CD14-positive monocyte (primary cell): ENCODE results near the gene TNFRSF8. TPM values are rescaled to one million over a fixed set of nuclear protein-coding genes. Genes with fewer than 3 reads are reported as not detected.

Experiments
- DNase-seq, 3 donors: peaks; one replicate each; pipeline ENCODE4 v3.0.0-alpha.2; 2011 to 2022
- H2AFZ ChIP-seq: 2 replicates; pipeline ENCODE4 v1.6.0; 2012; ENCODE audit warnings: mild to moderate bottlenecking, low read depth, low read length, inconsistent platforms; ENCODE audit not compliant: insufficient read depth, poor library complexity, severe bottlenecking
- H3K27ac ChIP-seq, 2 donors: 1 replicate in 1 of 2; 2 replicates in 1 of 2; pipeline ENCODE4 v1.5.1; 2012 to 2013; ENCODE audit warnings: low read length in 2 of 2, control low read depth in 1 of 2, inconsistent platforms in 1 of 2, low read depth in 1 of 2, mild to moderate bottlenecking in 1 of 2
- H3K27me3 ChIP-seq, 2 donors: one replicate each; pipeline versions ENCODE4 v1.6.0 to v1.6.1; 2011 to 2013; ENCODE audit warnings: low read length in 2 of 2; ENCODE audit not compliant: control insufficient read depth in 2 of 2, insufficient read depth in 2 of 2
- H3K36me3 ChIP-seq, 2 donors: replicated peaks in 1 of 2; 1 replicate in 1 of 2; 2 replicates in 1 of 2; pipeline versions ENCODE4 v1.5.1 to v1.6.1; 2012 to 2013; ENCODE audit warnings: low read length in 2 of 2, control low read depth in 1 of 2, inconsistent platforms in 1 of 2, mild to moderate bottlenecking in 1 of 2; ENCODE audit not compliant: insufficient read depth in 2 of 2, control insufficient read depth in 1 of 2
- H3K4me1 ChIP-seq, 2 donors: 1 replicate in 1 of 2; 2 replicates in 1 of 2; pipeline versions ENCODE4 v1.5.1 to v1.6.1; 2012 to 2013; ENCODE audit warnings: low read length in 2 of 2, control low read depth in 1 of 2, inconsistent platforms in 1 of 2, mild to moderate bottlenecking in 1 of 2, moderate library complexity in 1 of 2; ENCODE audit not compliant: insufficient read depth in 2 of 2, control insufficient read depth in 1 of 2
- H3K4me2 ChIP-seq: replicated peaks from 2 replicates; pipeline ENCODE3; 2012; ENCODE audit warnings: low read length, moderate library complexity, mild to moderate bottlenecking; ENCODE audit not compliant: poor library complexity, severe bottlenecking; ENCODE audit errors: extremely low read depth
- H3K4me3 ChIP-seq, 3 experiments: fragments of 200-600 bp in 1 of 3; sonication (generic) in 1 of 3; replicated peaks in 1 of 3; 1 replicate in 2 of 3; 2 replicates in 1 of 3; pipeline ENCODE4 v1.5.1; 2011 to 2013; ENCODE audit warnings: low read length in 3 of 3, mild to moderate bottlenecking in 3 of 3, control low read depth in 2 of 3, low read depth in 2 of 3, inconsistent platforms in 1 of 3, moderate library complexity in 1 of 3
- H3K79me2 ChIP-seq: 2 replicates; pipeline ENCODE4 v1.6.0; 2012; ENCODE audit warnings: mild to moderate bottlenecking, control low read depth, inconsistent platforms, low read length, moderate library complexity; ENCODE audit not compliant: insufficient read depth
- H3K9ac ChIP-seq: 2 replicates; pipeline ENCODE4 v1.6.0; 2017; ENCODE audit warnings: low read length, mild to moderate bottlenecking; ENCODE audit not compliant: insufficient read depth, poor library complexity, severe bottlenecking
- H3K9me3 ChIP-seq, 2 donors: replicated peaks in 1 of 2; 1 replicate in 1 of 2; 2 replicates in 1 of 2; pipeline versions ENCODE4 v1.5.1 to v1.6.1; 2012 to 2013; ENCODE audit warnings: low read length in 2 of 2, control low read depth in 1 of 2; ENCODE audit not compliant: control insufficient read depth in 1 of 2, insufficient read depth in 1 of 2
- H4K20me1 ChIP-seq: 2 replicates; pipeline ENCODE4 v1.6.0; 2012; ENCODE audit warnings: mild to moderate bottlenecking, low read length, control low read depth, moderate library complexity; ENCODE audit not compliant: insufficient read depth
- H3K27ac Mint-ChIP-seq, 7 donors: one replicate each; pipeline ENCODE4 v1.8.0; 2020; ENCODE audit warnings: mild to moderate bottlenecking in 7 of 7, mixed read lengths in 7 of 7, moderate library complexity in 6 of 7, inconsistent platforms in 2 of 7
- H3K27me3 Mint-ChIP-seq, 3 donors: one replicate each; pipeline ENCODE4 v1.8.0; 2021 to 2022; ENCODE audit warnings: low read depth in 3 of 3, mild to moderate bottlenecking in 3 of 3, mixed read lengths in 3 of 3, moderate library complexity in 3 of 3, inconsistent platforms in 1 of 3
- H3K36me3 Mint-ChIP-seq, 2 donors: one replicate each; pipeline ENCODE4 v1.8.0; 2020; ENCODE audit warnings: mixed read lengths in 2 of 2, inconsistent platforms in 1 of 2, mild to moderate bottlenecking in 1 of 2
- H3K4me1 Mint-ChIP-seq: one replicate; pipeline ENCODE4 v1.8.0; 2020; ENCODE audit warnings: mild to moderate bottlenecking, mixed read lengths
- H3K4me3 Mint-ChIP-seq, 2 donors: one replicate each; pipeline ENCODE4 v1.8.0; 2020; ENCODE audit warnings: mild to moderate bottlenecking in 2 of 2, mixed read lengths in 2 of 2, moderate library complexity in 1 of 2
- H3K9me3 Mint-ChIP-seq, 7 donors: one replicate each; pipeline ENCODE4 v1.8.0; 2020 to 2022; ENCODE audit warnings: mixed read lengths in 7 of 7, mild to moderate bottlenecking in 6 of 7, moderate library complexity in 6 of 7, inconsistent platforms in 2 of 7
- CTCF ChIP-seq: fragments of 200-600 bp; IDR thresholded peaks from one replicate; pipeline ENCODE4 v1.8.0; 2022; ENCODE audit warnings: antibody characterized with exemption, mild to moderate bottlenecking
- WGBS: methylation state at CpG from one replicate; pipeline ENCODE4 v1.1.5; 2013; ENCODE audit warnings: missing lambda C conversion rate; ENCODE audit not compliant: insufficient coverage; 5-methylcytosine and 5-hydroxymethylcytosine counted together
- intact Hi-C, 2 donors: fragments of 100-400 bp; cut with micrococcal nuclease; formaldehyde crosslinking; loops; one replicate each; pipeline versions ENCODE4 v1.15.0 to v1.15.1; 2023
- polyA plus RNA-seq, 3 donors: library from polyadenylated mRNA; depleted of rRNA in 1 of 3; unstranded in 2 of 3; stranded (reverse) in 1 of 3; fragments of 300-500 nt in 2 of 3; fragments of >200 nt in 1 of 3; fragmentation: Illumina TruSeq in 2 of 3; gene quantifications; 1 replicate in 2 of 3; 2 replicates in 1 of 3; pipeline ENCODE4 v1.2.3, GENCODE V29; 2012 to 2021
- small RNA-seq: library from RNA; depleted of rRNA; stranded (forward); fragments of <200 nt; gene quantifications from one replicate; pipeline ENCODE3, GENCODE V24; 2012; ENCODE audit warnings: low read depth; ENCODE audit not compliant: insufficient read length

Gene TNFRSF8
- polyA plus RNA-seq, 3 donors = 10.9 to 11.9 (median 11.8) TPM

- peaks cover 71 to 99% of the 10 kb centered on the region in 2 donors for H3K4me1 ChIP-seq
- no peak for DNase-seq
- no peak for TF ChIP-seq CTCF
- H3K27me3 Mint-ChIP-seq = no peaks in the 10 kb centered on the region
- WGBS = 100% methylated on average over 2 of the region's 5 CpGs
- H3K9me3 Mint-ChIP-seq = no peaks in the 10 kb centered on the region
- intact Hi-C loops = no loop called here
- peaks cover 100% of the 10 kb centered on the region for H3K79me2 ChIP-seq
- H3K9me3 ChIP-seq = no peaks in the 10 kb centered on the region
- no peak overlapping the region for H3K9ac ChIP-seq
- H3K27me3 ChIP-seq = no peaks in the 10 kb centered on the region
- peaks cover 100% of the 10 kb centered on the region for H4K20me1 ChIP-seq
- H3K36me3 ChIP-seq = peaks cover 80 to 92% of the 10 kb centered on the region in 2 donors
- H3K36me3 Mint-ChIP-seq = peaks cover 85 to 92% of the 10 kb centered on the region in 2 donors
- H3K4me2 ChIP-seq = no peak overlapping the region
- H3K4me3 ChIP-seq = no peak overlapping the region
- H2AFZ ChIP-seq = no peak overlapping the region
- no peak overlapping the region for H3K4me3 Mint-ChIP-seq
- H3K4me1 Mint-ChIP-seq = peaks cover 82% of the 10 kb centered on the region
- H3K27ac ChIP-seq = peak overlapping the region in 1 of 2 donors; percentile 100
- H3K27ac Mint-ChIP-seq = peak overlapping the region in 4 of 7 donors; percentile 12 to 69 (median 56)
Observed at GRCh38 chr1:12189328-12189682, 126.2 kb downstream of the TNFRSF8 start.

GRCh38 chr1:12191242-12192032 is 128.3 kb downstream of the TNFRSF8 start:
- Mint-ChIP-seq H3K36me3 (peaks cover 88 to 99% of the 10 kb centered on the region in 2 donors), H3K27me3 (peaks cover 0 to under 1% (median 0%) of the 10 kb centered on the region in 3 donors), H3K4me1 (peaks cover 81% of the 10 kb centered on the region), H3K27ac (peak overlapping the region in 4 of 7 donors; percentile 24 to 66 (median 44)), H3K9me3 (no peaks in the 10 kb centered on the region), H3K4me3 (no peak overlapping the region)
- Histone ChIP-seq H3K4me2 (no peak overlapping the region), H3K9me3 (no peaks in the 10 kb centered on the region), H3K27me3 (no peaks in the 10 kb centered on the region), H4K20me1 (peaks cover 99% of the 10 kb centered on the region), H3K4me1 (peaks cover 71 to 99% of the 10 kb centered on the region in 2 donors), H3K4me3 (no peak overlapping the region), H3K79me2 (peaks cover 95% of the 10 kb centered on the region), H3K27ac (peak overlapping the region; percentile 4 to 18), H3K36me3 (peaks cover 94 to 95% of the 10 kb centered on the region in 2 donors), H3K9ac (no peak overlapping the region), H2AFZ (no peak overlapping the region)
- DNase-seq = no peak
- no peak for TF ChIP-seq CTCF
- intact Hi-C loops = no loop called here
- WGBS = 97% methylated on average over 52 of the region's 58 CpGs

Small RNA genes lying within 50 kb of the gene (small RNA-seq; reads per million reads assigned to genes)
- gene AL096840.1 (not detected), gene MIR4632 (not detected), gene MIR6729 (0.94 reads per million), gene RF00019 (not detected), gene RN7SL649P (not detected), gene RNU6-777P (not detected), gene RPL23AP89 (not detected)

Other genes with a start within 250 kb of the TNFRSF8 start
- gene NPPA, start 215.5 kb upstream of the TNFRSF8 start, polyA plus RNA-seq = not detected
- gene NPPB, start 204.4 kb upstream of the TNFRSF8 start, polyA plus RNA-seq = not detected
- gene KIAA2013, start 136.9 kb upstream of the TNFRSF8 start, polyA plus RNA-seq = 10 to 100 TPM; 31.7 to 74.0 (median 54.0) TPM
- 10 to 100 TPM; 44.5 to 53.4 (median 53.1) TPM for gene PLOD1, start 128.6 kb upstream of the TNFRSF8 start, polyA plus RNA-seq
- 10 to 100 TPM; 26.3 to 35.8 (median 30.3) TPM for gene MFN2, start 82.9 kb upstream of the TNFRSF8 start, polyA plus RNA-seq
- gene MIIP, start 43.8 kb upstream of the TNFRSF8 start, polyA plus RNA-seq = 100 to 1,000 TPM in 1 of 3 donors, 10 to 100 TPM in 2; 45.9 to 111 (median 56.4) TPM
- gene TNFRSF1B, start 103.7 kb downstream of the TNFRSF8 start, polyA plus RNA-seq = 100 to 1,000 TPM; 436 to 761 (median 450) TPM
- gene VPS13D, start 166.7 kb downstream of the TNFRSF8 start, polyA plus RNA-seq = 10 to 100 TPM in 1 of 3 donors, 1 to 10 TPM in 2; 3.6 to 20.2 (median 5.1) TPM